Mesangial cell (primary cell): ENCODE data around the gene ADRA1B. TPM values are rescaled to one million over a fixed set of nuclear protein-coding genes. Genes with fewer than 3 reads are reported as not detected.

Source experiments
- total RNA-seq: library from RNA; depleted of rRNA; stranded (reverse); fragments of >200 nt; gene quantifications from 2 replicates; pipeline ENCODE4 v1.2.3, GENCODE V29; 2015

Gene ADRA1B
- 3.1 and 3.8 TPM in 2 replicates for total RNA-seq

DNA sequence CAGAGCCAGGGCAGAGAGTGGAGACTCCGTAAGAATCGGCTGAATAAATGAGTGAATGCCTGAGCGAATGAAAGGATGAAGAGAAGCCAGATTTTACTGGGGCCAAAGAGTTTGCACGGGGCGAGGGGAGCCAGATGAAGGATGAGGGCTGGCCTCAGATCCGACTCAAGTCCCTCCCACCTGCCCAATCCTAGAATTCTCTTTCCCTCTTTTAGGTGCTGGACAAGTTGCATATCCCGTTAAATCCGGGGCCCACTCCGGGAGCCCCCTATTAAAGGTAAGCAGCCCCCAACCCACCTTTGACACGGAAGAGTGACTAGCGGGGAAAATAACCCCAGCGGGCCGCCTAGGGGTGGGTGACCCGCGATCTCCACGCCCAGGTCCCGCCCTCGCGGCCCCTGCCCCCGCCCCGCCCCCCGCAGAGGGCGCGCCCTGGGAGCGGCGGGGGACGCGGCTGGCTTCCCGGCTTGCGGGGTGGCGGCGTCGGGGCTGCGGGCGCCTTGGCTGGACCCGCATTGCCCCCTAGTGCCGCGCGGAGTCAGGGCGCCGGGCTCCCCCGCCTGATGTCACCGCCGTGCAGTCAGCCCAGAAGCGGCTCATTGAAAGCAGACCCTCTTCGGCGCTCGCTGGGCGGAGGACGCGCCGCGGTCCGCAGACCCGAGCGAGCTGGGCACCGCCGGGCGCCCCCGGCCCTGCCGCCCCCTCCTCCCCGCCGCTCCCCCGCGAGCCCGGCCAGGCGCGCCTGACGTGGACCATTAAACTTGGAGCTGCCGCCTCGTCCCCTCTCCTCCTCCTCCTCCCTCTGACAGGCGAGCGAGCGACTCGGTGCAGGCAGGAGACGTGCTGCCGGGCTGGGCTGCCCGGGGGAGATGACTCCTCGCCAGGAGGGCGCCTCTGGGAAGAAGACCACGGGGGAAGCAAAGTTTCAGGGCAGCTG, at the start of gene ADRA1B:
TSS of gene ADRA1B (plus strand) at position 579 of the 937 bp plus-strand sequence. CDS start 424 bp downstream, outside the sequence.

GRCh38 chr5:160008877-160009590, 92.8 kb downstream of the ADRA1B start, which contains the start of gene TTC1:
Gene TTC1, plus strand, starts transcription at chr5:160009139. Its CDS starts 1,390 bp downstream, at chr5:160010529.

Other genes starting within 250 kb of the ADRA1B start
- 22.1 and 29.3 TPM in 2 replicates for gene TTC1, start 92.7 kb downstream of the ADRA1B start, total RNA-seq
- gene PWWP2A, start 203.0 kb downstream of the ADRA1B start, total RNA-seq: 12.4 and 23.1 TPM in 2 replicates